ENCODE measurements around the gene UNKL. TPM values are rescaled to one million over a fixed set of nuclear protein-coding genes. Genes with fewer than 3 reads are reported as not detected.

The UNKL gene
- total RNA-seq, 2 donors from 2014 or later, result 11.2 to 21.4 TPM

DNA sequence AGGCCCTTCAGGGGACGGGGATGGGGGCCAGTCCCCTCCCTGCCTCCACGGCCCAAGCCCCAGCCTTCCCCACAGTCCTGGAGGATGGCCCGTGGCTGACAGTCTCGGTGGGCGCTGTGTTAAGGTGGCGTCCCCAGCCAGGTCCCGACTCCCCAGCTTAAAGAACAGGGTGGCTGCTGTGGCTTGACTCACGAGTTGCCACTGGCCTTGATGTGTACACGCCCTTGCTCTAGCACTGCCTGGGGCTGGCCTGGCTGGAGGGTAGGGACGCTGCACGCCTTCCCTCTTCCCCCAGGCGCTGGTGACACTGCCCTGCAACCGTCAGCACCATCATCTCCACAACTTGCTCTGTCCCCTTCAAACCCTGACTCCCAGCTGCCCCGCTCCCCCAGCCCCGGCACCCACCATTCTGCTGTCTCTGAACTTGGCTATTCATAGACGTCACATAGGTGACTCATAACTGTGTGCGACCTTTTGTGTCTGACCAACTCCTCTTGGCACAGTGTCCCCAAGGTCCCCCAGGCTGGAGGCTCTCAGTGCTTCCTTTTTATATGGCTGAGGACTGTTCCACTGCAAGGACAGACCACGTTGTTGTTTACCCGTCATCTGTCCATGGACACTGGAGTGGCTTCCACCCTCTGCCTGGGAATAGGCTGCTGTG lies 56.5 kb downstream of the UNKL start:
- Histone ChIP-seq H3K27me3 (no peaks in the 10 kb centered on the region), H3K4me3 (no peak overlapping the region), H3K9me3 (no peaks in the 10 kb centered on the region), H3K27ac (no peak overlapping the region), H3K4me1 (peaks cover 20% of the 10 kb centered on the region), H3K36me3 (replicated peaks in 1 of 2; ENCODE audit: insufficient read depth in 1 of 2, low read depth in 2 of 2) (peaks cover 0 to 12% of the 10 kb centered on the region in 2 donors)
- 70 to 79% methylated on average over 9 to 19 of the region's 19 CpGs for WGBS, 2 donors
- DNase-seq (no peak), ATAC-seq (no peak)
- TF ChIP-seq POLR2A (IDR thresholded peaks at IDR 0.05), result no peak
- TF ChIP-seq, protein P1, sequence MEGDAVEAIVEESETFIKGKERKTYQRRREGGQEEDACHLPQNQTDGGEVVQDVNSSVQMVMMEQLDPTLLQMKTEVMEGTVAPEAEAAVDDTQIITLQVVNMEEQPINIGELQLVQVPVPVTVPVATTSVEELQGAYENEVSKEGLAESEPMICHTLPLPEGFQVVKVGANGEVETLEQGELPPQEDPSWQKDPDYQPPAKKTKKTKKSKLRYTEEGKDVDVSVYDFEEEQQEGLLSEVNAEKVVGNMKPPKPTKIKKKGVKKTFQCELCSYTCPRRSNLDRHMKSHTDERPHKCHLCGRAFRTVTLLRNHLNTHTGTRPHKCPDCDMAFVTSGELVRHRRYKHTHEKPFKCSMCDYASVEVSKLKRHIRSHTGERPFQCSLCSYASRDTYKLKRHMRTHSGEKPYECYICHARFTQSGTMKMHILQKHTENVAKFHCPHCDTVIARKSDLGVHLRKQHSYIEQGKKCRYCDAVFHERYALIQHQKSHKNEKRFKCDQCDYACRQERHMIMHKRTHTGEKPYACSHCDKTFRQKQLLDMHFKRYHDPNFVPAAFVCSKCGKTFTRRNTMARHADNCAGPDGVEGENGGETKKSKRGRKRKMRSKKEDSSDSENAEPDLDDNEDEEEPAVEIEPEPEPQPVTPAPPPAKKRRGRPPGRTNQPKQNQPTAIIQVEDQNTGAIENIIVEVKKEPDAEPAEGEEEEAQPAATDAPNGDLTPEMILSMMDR (IDR thresholded peaks at IDR 0.05), result no peak
- intact Hi-C loops (cut with DNase I), result no loop called here

DNA sequence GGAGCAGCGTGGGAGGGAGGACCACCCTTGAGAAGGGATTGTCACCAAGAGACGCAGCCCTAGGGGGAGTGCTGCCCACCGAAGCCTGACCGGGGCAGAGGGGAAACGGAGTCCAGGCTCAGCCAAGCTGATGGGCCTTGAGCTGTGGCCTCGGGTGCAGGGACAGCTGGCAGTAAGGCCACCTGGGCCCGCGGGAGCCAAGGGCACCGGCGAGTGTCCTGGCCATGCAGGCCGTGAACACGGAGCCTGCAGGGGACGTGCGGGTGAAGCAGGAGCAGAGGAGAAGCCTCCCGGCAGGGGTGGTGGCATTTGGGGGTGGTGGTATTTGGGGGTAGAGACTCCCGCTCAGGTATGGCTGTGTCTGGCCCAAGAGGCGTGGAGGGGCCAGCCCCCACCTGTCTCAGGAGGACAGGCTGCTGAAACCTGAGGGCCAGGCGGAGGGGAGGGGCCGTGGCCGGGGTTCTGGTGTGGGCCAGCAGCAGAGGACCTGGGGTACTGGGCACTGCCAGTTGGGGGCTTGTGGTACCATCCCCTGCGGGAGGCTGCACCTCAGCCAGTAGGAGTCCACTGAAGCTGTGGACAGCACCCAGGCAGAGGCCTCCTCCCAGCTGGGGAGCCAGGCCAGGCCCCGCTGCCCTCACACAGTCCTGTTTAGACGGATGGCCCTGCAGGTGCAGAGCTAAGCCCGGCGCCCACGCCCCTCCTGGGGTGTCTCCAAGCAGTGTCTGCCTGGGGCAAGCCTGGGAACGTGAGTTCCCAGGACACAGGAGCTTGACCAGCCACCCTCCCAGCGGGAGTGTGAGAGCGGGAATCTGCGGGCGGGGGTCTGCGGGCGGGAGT lies 58.2 kb downstream of the UNKL start:
- ATAC-seq (no peak), DNase-seq (no peak)
- H3K27me3 ChIP-seq, result no peaks in the 10 kb centered on the region
- no peaks in the 10 kb centered on the region for H3K36me3 ChIP-seq (replicated peaks in 1 of 2; ENCODE audit: insufficient read depth in 1 of 2, low read depth in 2 of 2)
- peaks cover 28% of the 10 kb centered on the region for H3K4me1 ChIP-seq
- intact Hi-C loops (cut with DNase I), result no loop called here
- no peak overlapping the region for H3K4me3 ChIP-seq
- 54 to 63% methylated on average over 17 to 33 of the region's 33 CpGs for WGBS, 2 donors
- TF ChIP-seq POLR2A (IDR thresholded peaks at IDR 0.05), result no peak
- TF ChIP-seq, protein P1 (IDR thresholded peaks at IDR 0.05), result no peak
- H3K27ac ChIP-seq, result no peak overlapping the region
- no peaks in the 10 kb centered on the region for H3K9me3 ChIP-seq

DNA sequence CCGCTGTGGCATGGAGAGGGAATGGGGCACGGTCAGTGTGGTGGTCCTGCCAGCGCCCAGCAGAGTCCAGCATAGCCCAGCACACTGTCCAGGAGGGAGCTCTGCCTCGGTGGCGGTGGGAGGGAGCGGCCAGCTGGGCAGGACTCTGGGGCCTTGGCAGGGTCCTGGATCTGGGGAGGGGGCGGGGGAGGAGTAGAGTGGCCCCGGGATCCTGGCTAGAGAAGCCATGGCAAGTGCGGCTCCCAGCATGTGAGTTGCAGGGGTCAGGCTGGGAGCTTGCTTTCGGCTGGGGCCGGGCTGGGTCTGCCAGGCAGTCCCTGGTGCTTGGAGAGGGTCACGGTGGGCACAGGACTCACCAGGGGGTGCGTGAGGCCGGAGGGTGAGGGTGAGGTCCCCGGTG lies 58.9 kb downstream of the UNKL start:
- DNase-seq, result no peak
- no peaks in the 10 kb centered on the region for H3K36me3 ChIP-seq (replicated peaks in 1 of 2; ENCODE audit: insufficient read depth in 1 of 2, low read depth in 2 of 2)
- no peak overlapping the region for H3K27ac ChIP-seq
- H3K4me3 ChIP-seq, result no peak overlapping the region
- no peak for TF ChIP-seq POLR2A (IDR thresholded peaks at IDR 0.05)
- TF ChIP-seq, protein P1 (IDR thresholded peaks at IDR 0.05), result no peak
- peaks cover 35% of the 10 kb centered on the region for H3K4me1 ChIP-seq
- intact Hi-C loops (cut with DNase I), result no loop called here
- 70 to 83% methylated on average over 6 to 15 of the region's 15 CpGs for WGBS, 2 donors
- ATAC-seq, result no peak
- H3K27me3 ChIP-seq, result no peaks in the 10 kb centered on the region
- no peaks in the 10 kb centered on the region for H3K9me3 ChIP-seq

DNA sequence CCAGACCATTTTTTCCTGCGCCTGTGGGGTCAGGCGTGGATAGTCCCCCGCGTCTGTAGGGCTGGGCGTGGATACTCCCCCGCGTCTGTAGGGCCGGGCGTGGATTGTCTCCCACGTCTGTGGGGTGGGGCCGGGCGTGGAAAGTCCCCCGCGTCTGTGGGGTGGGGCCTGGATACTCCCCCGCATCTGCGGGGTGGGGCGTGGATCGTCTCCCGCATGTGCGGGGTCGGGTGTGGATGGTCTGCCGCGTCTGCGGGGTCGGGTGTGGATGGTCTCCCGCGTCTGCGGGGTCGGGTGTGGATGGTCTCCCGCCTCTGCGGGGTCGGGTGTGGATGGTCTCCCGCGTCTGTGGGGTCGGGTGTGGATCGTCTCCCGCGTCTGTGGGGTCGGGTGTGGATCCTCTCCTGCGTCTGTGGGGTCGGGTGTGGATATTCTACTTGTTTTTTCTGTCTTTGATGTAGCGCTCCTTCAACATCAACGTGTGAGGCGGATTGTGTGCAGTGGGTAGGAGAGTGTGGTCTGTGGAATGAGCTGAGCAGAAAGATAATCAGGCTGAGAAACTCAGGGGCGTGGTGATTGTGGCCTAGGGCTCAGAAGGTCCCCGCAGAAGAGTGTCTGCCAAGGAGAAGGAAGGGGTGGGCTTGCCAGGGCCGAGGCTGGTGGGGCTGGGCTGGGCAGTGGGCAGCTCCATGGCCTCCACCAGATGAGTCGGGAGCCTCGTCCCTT lies 59.5 kb downstream of the UNKL start:
- Histone ChIP-seq H3K9me3 (no peaks in the 10 kb centered on the region), H3K4me1 (peaks cover 40% of the 10 kb centered on the region), H3K27me3 (no peaks in the 10 kb centered on the region), H3K4me3 (no peak overlapping the region), H3K36me3 (replicated peaks in 1 of 2; ENCODE audit: insufficient read depth in 1 of 2, low read depth in 2 of 2) (no peaks in the 10 kb centered on the region), H3K27ac (no peak overlapping the region)
- no peak for ATAC-seq
- 82 to 87% methylated on average over 48 to 49 of the region's 49 CpGs for WGBS, 2 donors
- no peak for DNase-seq
- intact Hi-C loops (cut with DNase I), result no loop called here
- no peak for TF ChIP-seq POLR2A (IDR thresholded peaks at IDR 0.05)
- TF ChIP-seq, protein P1 (IDR thresholded peaks at IDR 0.05), result no peak
